Astrocyte (in vitro differentiated cells and primary cell): ENCODE measurements around the gene RASD1. TPM values are rescaled to one million over a fixed set of nuclear protein-coding genes. Genes with fewer than 3 reads are reported as not detected.

Experiments used
- DNase-seq: peaks from one replicate; pipeline ENCODE4 v3.0.0-alpha.2; 2010; ENCODE audit warnings: low read depth
- FAIRE-seq: peaks from 2 replicates; lab custom pipeline; 2011; peaks lifted over from hg19 to GRCh38; lab: Jason Lieb, UNC
- H2AFZ ChIP-seq: 2 replicates; pipeline ENCODE4 v1.6.0; 2012; ENCODE audit warnings: low read depth, low read length, inconsistent platforms
- H3K27ac ChIP-seq: 2 replicates; pipeline ENCODE4 v1.5.1; 2011; ENCODE audit warnings: low read depth, low read length, inconsistent platforms
- H3K27me3 ChIP-seq: 2 replicates; pipeline ENCODE4 v1.6.0; 2011; ENCODE audit warnings: low read length, inconsistent platforms; ENCODE audit not compliant: insufficient read depth
- H3K36me3 ChIP-seq: 2 replicates; pipeline ENCODE4 v1.5.1; 2011; ENCODE audit warnings: low read length, inconsistent platforms; ENCODE audit not compliant: insufficient read depth
- H3K4me1 ChIP-seq: 2 replicates; pipeline ENCODE4 v1.5.1; 2011; ENCODE audit warnings: low read length, inconsistent platforms; ENCODE audit not compliant: insufficient read depth
- H3K4me2 ChIP-seq: 2 replicates; pipeline ENCODE4 v1.6.0; 2012; ENCODE audit warnings: low read length, inconsistent platforms
- H3K4me3 ChIP-seq: 2 replicates; pipeline ENCODE4 v1.5.1; 2011; ENCODE audit warnings: low read depth, mild to moderate bottlenecking, low read length, inconsistent platforms; ENCODE audit not compliant: insufficient read depth
- H3K79me2 ChIP-seq: 2 replicates; pipeline ENCODE4 v1.6.0; 2012; ENCODE audit warnings: mild to moderate bottlenecking, low read length, inconsistent platforms; ENCODE audit not compliant: insufficient read depth
- H3K9ac ChIP-seq: 2 replicates; pipeline ENCODE4 v1.6.0; 2012; ENCODE audit warnings: mild to moderate bottlenecking, low read length, inconsistent platforms
- H3K9me3 ChIP-seq: 2 replicates; pipeline ENCODE4 v1.5.1; 2012; ENCODE audit warnings: low read depth, mild to moderate bottlenecking, low read length, inconsistent platforms; ENCODE audit not compliant: insufficient read depth
- H4K20me1 ChIP-seq: 2 replicates; pipeline ENCODE4 v1.6.0; 2012; ENCODE audit warnings: low read length, inconsistent platforms; ENCODE audit not compliant: insufficient read depth
- H3K27ac Mint-ChIP-seq: one replicate; pipeline ENCODE4 v1.8.0; 2021; ENCODE audit warnings: mild to moderate bottlenecking, mixed read lengths; ENCODE audit not compliant: unreplicated experiment
- H3K27me3 Mint-ChIP-seq: one replicate; pipeline ENCODE4 v1.8.0; 2021; ENCODE audit warnings: low read depth, mixed read lengths; ENCODE audit not compliant: unreplicated experiment
- H3K36me3 Mint-ChIP-seq: one replicate; pipeline ENCODE4 v1.8.0; 2021; ENCODE audit warnings: low read depth, mixed read lengths; ENCODE audit not compliant: unreplicated experiment
- H3K4me1 Mint-ChIP-seq: one replicate; pipeline ENCODE4 v1.8.0; 2021; ENCODE audit warnings: low read depth, mixed read lengths; ENCODE audit not compliant: unreplicated experiment
- H3K4me3 Mint-ChIP-seq: one replicate; pipeline ENCODE4 v1.8.0; 2021; ENCODE audit warnings: mild to moderate bottlenecking, moderate library complexity, mixed read lengths; ENCODE audit not compliant: unreplicated experiment
- H3K9me3 Mint-ChIP-seq: one replicate; pipeline ENCODE4 v1.8.0; 2021; ENCODE audit warnings: mild to moderate bottlenecking, mixed read lengths; ENCODE audit not compliant: unreplicated experiment
- CTCF ChIP-seq: IDR thresholded peaks from 2 replicates; pipeline ENCODE4 v1.5.1; 2011; ENCODE audit warnings: low read depth, mild to moderate bottlenecking, inconsistent platforms, low read length, moderate library complexity; ENCODE audit not compliant: insufficient read depth
- EZH2 ChIP-seq: IDR thresholded peaks from 2 replicates; pipeline ENCODE4 v1.6.1; 2012; ENCODE audit warnings: mild to moderate bottlenecking, low read length, inconsistent platforms; ENCODE audit not compliant: insufficient read depth
- total RNA-seq: library from RNA; stranded (reverse); gene quantifications from 2 replicates; pipeline ENCODE4 v1.2.1, GENCODE V29; 2021

RASD1 gene
- total RNA-seq, 1 donor from 2014 or later: 0.77 TPM

- FAIRE-seq: no peak
- Histone ChIP-seq H3K36me3 (no peaks in the 10 kb centered on the region), H3K4me2 (no peak overlapping the region), H3K9ac (no peak overlapping the region), H3K27me3 (peaks cover 22% of the 10 kb centered on the region), H3K27ac (no peak overlapping the region), H4K20me1 (no peaks in the 10 kb centered on the region), H3K4me1 (no peaks in the 10 kb centered on the region), H3K79me2 (no peaks in the 10 kb centered on the region), H2AFZ (no peak overlapping the region), H3K9me3 (peaks cover 6% of the 10 kb centered on the region), H3K4me3 (no peak overlapping the region)
- H3K4me3 Mint-ChIP-seq: no peak overlapping the region
- DNase-seq: no peak
- no peak overlapping the region for H3K27ac Mint-ChIP-seq
- H3K36me3 Mint-ChIP-seq: no peaks in the 10 kb centered on the region
- no peak for TF ChIP-seq EZH2
- no peak for TF ChIP-seq CTCF
- H3K4me1 Mint-ChIP-seq: no peaks in the 10 kb centered on the region
- H3K9me3 Mint-ChIP-seq: peaks cover 9% of the 10 kb centered on the region
- H3K27me3 Mint-ChIP-seq: peaks cover 28% of the 10 kb centered on the region
These were observed 32.4 kb downstream of the RASD1 start for GRCh38 chr17:17463821-17464220.

GRCh38 chr17:17462048-17462824 is 34.0 kb downstream of the RASD1 start:
- no peak for FAIRE-seq

More at GRCh38 chr17:17462048-17462824, 34.0 kb downstream of the RASD1 start:
- Mint-ChIP-seq H3K4me1 (no peaks in the 10 kb centered on the region), H3K27ac (no peak overlapping the region), H3K4me3 (no peak overlapping the region), H3K9me3 (peaks cover 9% of the 10 kb centered on the region), H3K36me3 (no peaks in the 10 kb centered on the region), H3K27me3 (peaks cover 33% of the 10 kb centered on the region)
- Histone ChIP-seq H3K9ac (no peak overlapping the region), H3K36me3 (no peaks in the 10 kb centered on the region), H2AFZ (no peak overlapping the region), H4K20me1 (no peaks in the 10 kb centered on the region), H3K9me3 (peaks cover 6% of the 10 kb centered on the region), H3K4me3 (no peak overlapping the region), H3K27ac (no peak overlapping the region), H3K27me3 (peaks cover 22% of the 10 kb centered on the region), H3K4me2 (no peak overlapping the region), H3K4me1 (no peaks in the 10 kb centered on the region), H3K79me2 (no peaks in the 10 kb centered on the region)
- DNase-seq: no peak
- TF ChIP-seq CTCF: no peak
- TF ChIP-seq EZH2: no peak
